H9 (cell line): ENCODE results near the gene ATP2A1. TPM values are rescaled to one million over a fixed set of nuclear protein-coding genes. Genes with fewer than 3 reads are reported as not detected.

Experiments
- DNase-seq: peaks from one replicate; pipeline ENCODE4 v3.0.0-alpha.2; 2017
- H2AFZ ChIP-seq: one replicate; pipeline ENCODE4 v1.6.1; 2013; ENCODE audit warnings: mild to moderate bottlenecking, low read length, control low read depth, moderate library complexity
- H2AK5ac ChIP-seq: 2 replicates; pipeline ENCODE4 v1.6.1; 2013; ENCODE audit warnings: low read length, control low read depth, mixed read lengths; ENCODE audit not compliant: insufficient read length
- H2BK120ac ChIP-seq: one replicate; pipeline ENCODE4 v1.6.1; 2013; ENCODE audit warnings: low read depth, mild to moderate bottlenecking, low read length, control low read depth, inconsistent platforms; ENCODE audit not compliant: poor library complexity, severe bottlenecking
- H2BK12ac ChIP-seq: 2 replicates; pipeline ENCODE4 v1.6.1; 2013; ENCODE audit warnings: low read length, control low read depth, mixed read lengths, low read depth; ENCODE audit not compliant: insufficient read length
- H2BK15ac ChIP-seq: 2 replicates; pipeline ENCODE4 v1.6.1; 2013; ENCODE audit warnings: low read depth, low read length, control low read depth
- H2BK20ac ChIP-seq: one replicate; pipeline ENCODE4 v1.6.1; 2013; ENCODE audit warnings: low read depth, mild to moderate bottlenecking, low read length, control low read depth, inconsistent platforms; ENCODE audit not compliant: poor library complexity, severe bottlenecking
- H2BK5ac ChIP-seq: 2 replicates; pipeline ENCODE4 v1.6.1; 2013; ENCODE audit warnings: low read length, control low read depth, mixed read lengths; ENCODE audit not compliant: insufficient read length
- H3K14ac ChIP-seq: 2 replicates; pipeline ENCODE4 v1.6.1; 2013; ENCODE audit warnings: low read length, control low read depth; ENCODE audit not compliant: insufficient read depth
- H3K18ac ChIP-seq: 2 replicates; pipeline ENCODE4 v1.6.1; 2013; ENCODE audit warnings: low read depth, mild to moderate bottlenecking, mixed read lengths, low read length, control low read depth; ENCODE audit not compliant: insufficient read length
- H3K23ac ChIP-seq: 2 replicates; pipeline ENCODE4 v1.6.1; 2013; ENCODE audit warnings: low read length, control low read depth, mixed read lengths, low read depth; ENCODE audit not compliant: insufficient read length
- H3K23me2 ChIP-seq: 2 replicates; pipeline ENCODE4 v1.6.1; 2013; ENCODE audit warnings: low read depth, mild to moderate bottlenecking, mixed read lengths, low read length, control low read depth; ENCODE audit not compliant: insufficient read length, poor library complexity, severe bottlenecking
- H3K27ac ChIP-seq: 2 replicates; pipeline ENCODE4 v1.5.1; 2013; ENCODE audit warnings: low read length, control low read depth, mixed read lengths, low read depth; ENCODE audit not compliant: insufficient read length
- H3K27me3 ChIP-seq: 2 replicates; pipeline ENCODE4 v1.6.1; 2013; ENCODE audit warnings: low read length, control low read depth, inconsistent platforms; ENCODE audit not compliant: insufficient read depth
- H3K4ac ChIP-seq: 2 replicates; pipeline ENCODE4 v1.6.1; 2013; ENCODE audit warnings: low read depth, mild to moderate bottlenecking, control low read depth, inconsistent platforms, low read length, moderate library complexity
- H3K4me1 ChIP-seq: 2 replicates; pipeline ENCODE4 v1.6.1; 2013; ENCODE audit warnings: low read length, control low read depth, inconsistent platforms; ENCODE audit not compliant: insufficient read depth
- H3K4me2 ChIP-seq: 2 replicates; pipeline ENCODE4 v1.6.1; 2013; ENCODE audit warnings: low read length, control low read depth, mixed read lengths; ENCODE audit not compliant: insufficient read length, insufficient read depth
- H3K56ac ChIP-seq: 2 replicates; pipeline ENCODE4 v1.6.1; 2013; ENCODE audit warnings: low read depth, mild to moderate bottlenecking, mixed read lengths, low read length, control low read depth; ENCODE audit not compliant: insufficient read length
- H3K79me1 ChIP-seq: 2 replicates; pipeline ENCODE4 v1.6.1; 2013; ENCODE audit warnings: low read depth, mild to moderate bottlenecking, moderate library complexity, low read length, control low read depth, inconsistent platforms; ENCODE audit not compliant: insufficient read depth, poor library complexity, severe bottlenecking
- H3K79me2 ChIP-seq: 2 replicates; pipeline ENCODE4 v1.6.1; 2013; ENCODE audit warnings: low read length, control low read depth, inconsistent platforms; ENCODE audit not compliant: insufficient read depth
- H3K9ac ChIP-seq: 2 replicates; pipeline ENCODE4 v1.6.1; 2013; ENCODE audit warnings: low read length, control low read depth, mixed read lengths; ENCODE audit not compliant: insufficient read length; ENCODE audit errors: extremely low read depth
- H3K9me3 ChIP-seq: one replicate; pipeline ENCODE4 v1.6.1; 2013; ENCODE audit warnings: low read depth, low read length, inconsistent platforms; ENCODE audit not compliant: control insufficient read depth
- H3T11ph ChIP-seq: one replicate; pipeline ENCODE4 v1.6.1; 2013; ENCODE audit warnings: mild to moderate bottlenecking, low read length, control low read depth, inconsistent platforms
- H4K20me1 ChIP-seq: one replicate; pipeline ENCODE4 v1.6.1; 2013; ENCODE audit not compliant: control insufficient read depth, insufficient read length, insufficient read depth
- H4K5ac ChIP-seq: 2 replicates; pipeline ENCODE4 v1.6.1; 2013; ENCODE audit warnings: low read depth, mild to moderate bottlenecking, mixed read lengths, low read length, control low read depth; ENCODE audit not compliant: insufficient read length
- H4K8ac ChIP-seq: replicated peaks from 2 replicates; pipeline ENCODE4 v1.6.1; 2013; ENCODE audit warnings: low read length, control low read depth, mixed read lengths, low read depth; ENCODE audit not compliant: insufficient read length
- H4K91ac ChIP-seq: 2 replicates; pipeline ENCODE4 v1.6.1; 2013; ENCODE audit warnings: low read depth, mild to moderate bottlenecking, moderate library complexity, mixed read lengths, low read length, control low read depth; ENCODE audit not compliant: insufficient read length
- H3K27ac Mint-ChIP-seq, 3 experiments: 2 replicates in 2 of 3; 3 replicates in 1 of 3; pipeline ENCODE4 v1.8.0; 2020 to 2021; ENCODE audit warnings: mixed read lengths in 3 of 3, mild to moderate bottlenecking in 1 of 3, moderate library complexity in 1 of 3
- H3K27me3 Mint-ChIP-seq: 2 replicates; pipeline ENCODE4 v1.8.0; 2021; ENCODE audit warnings: low read depth, mild to moderate bottlenecking, moderate library complexity, mixed read lengths
- H3K36me3 Mint-ChIP-seq, 3 experiments: 2 replicates in 2 of 3; 3 replicates in 1 of 3; pipeline ENCODE4 v1.8.0; 2020 to 2021; ENCODE audit warnings: low read depth in 3 of 3, mixed read lengths in 3 of 3; ENCODE audit not compliant: insufficient read depth in 1 of 3
- H3K4me1 Mint-ChIP-seq, 2 experiments: 2 replicates each; pipeline ENCODE4 v1.8.0; 2020; ENCODE audit warnings: mixed read lengths in 2 of 2
- H3K4me3 Mint-ChIP-seq, 2 experiments: 2 replicates in 1 of 2; 3 replicates in 1 of 2; pipeline ENCODE4 v1.8.0; 2020 to 2021; ENCODE audit warnings: mild to moderate bottlenecking in 2 of 2, mixed read lengths in 2 of 2, moderate library complexity in 1 of 2
- H3K9me3 Mint-ChIP-seq, 2 experiments: 2 replicates in 1 of 2; 3 replicates in 1 of 2; pipeline ENCODE4 v1.8.0; 2020; ENCODE audit warnings: mild to moderate bottlenecking in 2 of 2, mixed read lengths in 2 of 2, moderate library complexity in 1 of 2
- CTCF ChIP-seq: fragments of 200-600 bp; sonication (generic); conservative IDR thresholded peaks from 3 replicates; pipeline ENCODE4 v1.8.0; 2021; ENCODE audit warnings: antibody characterized with exemption, mild to moderate bottlenecking
- WGBS: extraction: QIAGEN DNeasy Blood & Tissue Kit; methylation state at CpG from one replicate; pipeline ENCODE4 v1.1.7; 2013; ENCODE audit warnings: missing lambda C conversion rate, low lambda C conversion rate, mixed read lengths; ENCODE audit not compliant: insufficient read length; ENCODE audit errors: extremely low coverage; 5-methylcytosine and 5-hydroxymethylcytosine counted together
- total RNA-seq: library from RNA; stranded (reverse); gene quantifications from 2 replicates; pipeline ENCODE4 v1.2.1, GENCODE V29; 2021

The ATP2A1 gene
- total RNA-seq, 1 experiment from 2014 or later = 4.6 TPM

GRCh38 chr16:28946681-28947080, 68.4 kb downstream of the ATP2A1 start:
- H3K9me3 Mint-ChIP-seq = no peaks in the 10 kb centered on the region; a peak in 2 of 5 replicates

More at GRCh38 chr16:28946681-28947080, 68.4 kb downstream of the ATP2A1 start:
- H3K23ac ChIP-seq = no peak overlapping the region
- no peaks in the 10 kb centered on the region for H4K20me1 ChIP-seq
- H4K5ac ChIP-seq = no peak overlapping the region
- no peak overlapping the region for H2BK5ac ChIP-seq
- H4K91ac ChIP-seq = no peak overlapping the region
- peaks cover 9% of the 10 kb centered on the region in 2 experiments for H3K4me1 Mint-ChIP-seq
- no peaks in the 10 kb centered on the region for H3K79me1 ChIP-seq
- H3K14ac ChIP-seq = no peak overlapping the region
- no peak overlapping the region for H2BK120ac ChIP-seq
- H3K9me3 ChIP-seq = no peaks in the 10 kb centered on the region
- TF ChIP-seq CTCF = no peak
- H3K18ac ChIP-seq = no peak overlapping the region
- H3K4ac ChIP-seq = no peak overlapping the region
- no peak for DNase-seq
- H3K27me3 ChIP-seq = no peaks in the 10 kb centered on the region
- H3K27ac Mint-ChIP-seq = no peak overlapping the region
- peaks cover 5% of the 10 kb centered on the region; the same call in 1 of the 2 replicates for H3K79me2 ChIP-seq
- no peak overlapping the region for H2AFZ ChIP-seq
- H3T11ph ChIP-seq = no peak overlapping the region
- no CpG with 5 or more reads among the region's 4 CpGs for WGBS
- H3K36me3 Mint-ChIP-seq = peaks cover 4 to 5% (median 4%) of the 10 kb centered on the region in 3 experiments; a peak in 5 of 7 replicates
- H2AK5ac ChIP-seq = no peak overlapping the region
- H3K4me2 ChIP-seq = no peak overlapping the region
- no peak overlapping the region for H2BK15ac ChIP-seq
- no peaks in the 10 kb centered on the region; the same call in 1 of the 2 replicates for H3K4me1 ChIP-seq
- peaks cover 7% of the 10 kb centered on the region for H3K27me3 Mint-ChIP-seq
- peaks cover 8% of the 10 kb centered on the region for H3K23me2 ChIP-seq
- no peak overlapping the region for H2BK20ac ChIP-seq
- H3K4me3 Mint-ChIP-seq = no peak overlapping the region
- no peak overlapping the region for H3K56ac ChIP-seq
- H3K27ac ChIP-seq = no peak overlapping the region
- no peak overlapping the region for H3K9ac ChIP-seq
- no peak overlapping the region for H4K8ac ChIP-seq
- H2BK12ac ChIP-seq = no peak overlapping the region
